GM20000 (cell line): Measurements from ENCODE around the gene CAMTA1.

Experiments used
- DNase-seq: peaks from one replicate; pipeline ENCODE4 v3.0.0; 2012; ENCODE audit warnings: low spot score
- TF ChIP-seq, protein P1 (sequence below): IDR thresholded peaks from 2 replicates; pipeline ENCODE4 v1.5.1; 2012; ENCODE audit warnings: mild to moderate bottlenecking, control low read depth; ENCODE audit errors: extremely low read depth, missing control alignments

CAMTA1 gene

DNA sequence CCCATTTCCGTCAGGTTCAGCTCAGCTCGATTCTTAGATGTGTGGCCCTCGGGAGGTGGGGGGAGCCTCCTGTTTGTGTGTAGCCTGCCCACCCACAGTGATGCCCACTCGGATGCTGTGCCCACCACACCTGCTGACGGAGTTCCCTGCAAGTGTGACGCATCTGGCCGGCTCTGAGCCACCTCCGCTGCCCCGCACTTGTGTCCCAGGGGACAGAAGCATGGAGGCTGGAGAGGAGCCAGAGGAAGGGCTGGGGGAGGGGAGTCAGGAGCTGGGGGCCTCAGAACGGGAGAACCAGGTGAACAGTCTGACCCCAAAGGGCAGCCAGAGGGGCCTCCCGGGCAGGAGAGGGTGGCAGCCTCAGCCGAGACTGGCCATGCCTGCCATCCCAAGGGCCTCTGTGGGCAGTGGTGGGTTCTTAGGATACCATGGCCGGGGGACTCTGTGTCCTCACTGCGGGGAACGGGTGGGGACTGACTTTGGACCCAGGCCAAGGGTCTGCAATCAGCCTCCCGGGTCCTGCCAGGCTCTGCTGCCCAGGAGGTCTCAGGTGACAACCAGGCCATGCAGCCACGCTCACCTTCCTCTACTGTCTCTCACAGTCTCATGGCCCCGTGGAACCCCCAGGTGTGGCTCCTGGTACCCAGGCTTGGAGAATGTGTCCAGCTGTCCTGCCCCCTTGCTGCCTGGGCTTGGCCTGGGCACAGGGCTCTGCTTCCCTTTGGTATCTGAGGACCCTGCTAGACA, 718.6 kb downstream of the CAMTA1 start:
- TF ChIP-seq, protein P1, sequence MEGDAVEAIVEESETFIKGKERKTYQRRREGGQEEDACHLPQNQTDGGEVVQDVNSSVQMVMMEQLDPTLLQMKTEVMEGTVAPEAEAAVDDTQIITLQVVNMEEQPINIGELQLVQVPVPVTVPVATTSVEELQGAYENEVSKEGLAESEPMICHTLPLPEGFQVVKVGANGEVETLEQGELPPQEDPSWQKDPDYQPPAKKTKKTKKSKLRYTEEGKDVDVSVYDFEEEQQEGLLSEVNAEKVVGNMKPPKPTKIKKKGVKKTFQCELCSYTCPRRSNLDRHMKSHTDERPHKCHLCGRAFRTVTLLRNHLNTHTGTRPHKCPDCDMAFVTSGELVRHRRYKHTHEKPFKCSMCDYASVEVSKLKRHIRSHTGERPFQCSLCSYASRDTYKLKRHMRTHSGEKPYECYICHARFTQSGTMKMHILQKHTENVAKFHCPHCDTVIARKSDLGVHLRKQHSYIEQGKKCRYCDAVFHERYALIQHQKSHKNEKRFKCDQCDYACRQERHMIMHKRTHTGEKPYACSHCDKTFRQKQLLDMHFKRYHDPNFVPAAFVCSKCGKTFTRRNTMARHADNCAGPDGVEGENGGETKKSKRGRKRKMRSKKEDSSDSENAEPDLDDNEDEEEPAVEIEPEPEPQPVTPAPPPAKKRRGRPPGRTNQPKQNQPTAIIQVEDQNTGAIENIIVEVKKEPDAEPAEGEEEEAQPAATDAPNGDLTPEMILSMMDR: no peak
- DNase-seq: no peak

DNA sequence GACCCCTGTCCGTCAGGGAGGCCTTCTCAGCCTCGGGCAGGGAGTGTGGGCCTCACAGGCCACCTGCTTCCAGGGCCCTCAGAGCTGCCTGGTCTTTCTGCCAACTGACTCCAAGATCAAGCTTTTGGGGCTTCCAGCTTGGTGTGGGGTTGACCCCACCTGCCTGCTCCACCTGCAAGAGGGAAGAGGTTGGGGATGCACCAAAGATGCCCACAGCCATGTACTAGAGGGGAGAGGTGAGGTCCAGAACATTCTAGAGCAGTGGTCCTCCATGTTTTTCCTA, 719.1 kb downstream of the CAMTA1 start:
- DNase-seq: no peak
- TF ChIP-seq, protein P1: no peak

DNA sequence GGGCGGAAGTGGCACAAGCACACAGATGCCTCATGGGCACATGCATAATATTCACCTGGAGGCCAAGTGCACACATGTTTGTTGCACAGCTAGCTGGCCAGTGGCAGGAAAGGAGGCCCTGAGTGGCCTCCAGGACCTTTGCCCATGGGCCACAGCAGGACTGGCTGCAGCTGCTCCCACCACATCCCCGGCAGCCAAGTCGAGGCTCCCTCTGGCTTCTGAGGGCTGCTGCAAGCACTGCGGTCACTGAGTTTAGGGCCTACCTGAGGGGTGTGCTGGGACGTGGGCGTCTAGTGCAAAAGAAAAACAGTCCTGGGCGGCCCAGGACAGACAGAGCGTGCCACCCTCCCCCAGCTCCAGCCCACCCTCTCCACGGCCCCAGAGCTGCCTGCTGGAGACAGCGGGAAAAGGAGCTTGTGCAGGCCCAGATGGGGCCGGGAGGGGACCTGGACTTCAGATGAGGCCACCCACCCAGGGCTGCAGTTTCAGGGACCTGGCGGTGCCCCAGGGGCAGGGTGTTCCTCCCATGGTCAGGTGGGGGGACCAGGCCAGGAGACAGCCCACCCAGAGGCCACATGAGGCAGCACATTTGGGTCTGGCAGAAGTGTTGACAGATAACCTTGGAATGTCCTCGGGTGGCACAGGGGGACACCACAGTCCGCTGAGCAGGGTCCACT, 720.0 kb downstream of the CAMTA1 start:
- TF ChIP-seq, protein P1: no peak
- no peak for DNase-seq

DNA sequence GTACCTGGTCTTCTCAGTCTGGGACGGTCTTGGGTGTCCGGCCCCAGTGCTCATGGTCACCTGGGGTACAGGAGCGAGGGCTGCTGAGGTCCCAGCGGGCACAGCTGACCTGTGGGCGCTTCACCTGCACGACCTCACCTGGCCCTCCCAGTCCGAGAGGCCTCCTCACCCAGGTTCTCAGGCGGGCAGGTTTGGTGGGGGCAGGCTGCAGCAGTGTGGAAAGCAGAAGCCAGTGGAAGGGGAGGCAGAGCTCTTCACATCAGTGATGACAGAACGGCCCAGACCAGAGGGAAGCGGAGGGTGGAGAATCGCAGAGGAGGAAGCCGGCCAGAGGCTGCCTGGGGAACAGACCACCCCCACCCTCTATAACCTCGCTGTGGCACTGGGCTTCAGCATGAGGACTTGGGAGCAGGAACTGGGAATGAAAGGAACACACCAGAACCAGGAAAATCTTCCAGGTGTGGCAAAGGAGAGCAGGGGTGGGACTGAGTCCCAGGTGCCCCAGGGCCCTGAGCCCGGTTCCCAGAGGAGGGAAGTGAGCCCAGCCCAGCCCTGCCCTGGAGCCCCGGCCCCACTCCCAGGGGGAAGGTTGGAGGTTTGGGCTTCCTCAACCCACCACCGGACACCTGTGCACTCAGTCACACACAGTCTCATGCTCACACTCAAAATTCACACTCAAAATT, 720.7 kb downstream of the CAMTA1 start:
- TF ChIP-seq, protein P1: no peak
- no peak for DNase-seq

DNA sequence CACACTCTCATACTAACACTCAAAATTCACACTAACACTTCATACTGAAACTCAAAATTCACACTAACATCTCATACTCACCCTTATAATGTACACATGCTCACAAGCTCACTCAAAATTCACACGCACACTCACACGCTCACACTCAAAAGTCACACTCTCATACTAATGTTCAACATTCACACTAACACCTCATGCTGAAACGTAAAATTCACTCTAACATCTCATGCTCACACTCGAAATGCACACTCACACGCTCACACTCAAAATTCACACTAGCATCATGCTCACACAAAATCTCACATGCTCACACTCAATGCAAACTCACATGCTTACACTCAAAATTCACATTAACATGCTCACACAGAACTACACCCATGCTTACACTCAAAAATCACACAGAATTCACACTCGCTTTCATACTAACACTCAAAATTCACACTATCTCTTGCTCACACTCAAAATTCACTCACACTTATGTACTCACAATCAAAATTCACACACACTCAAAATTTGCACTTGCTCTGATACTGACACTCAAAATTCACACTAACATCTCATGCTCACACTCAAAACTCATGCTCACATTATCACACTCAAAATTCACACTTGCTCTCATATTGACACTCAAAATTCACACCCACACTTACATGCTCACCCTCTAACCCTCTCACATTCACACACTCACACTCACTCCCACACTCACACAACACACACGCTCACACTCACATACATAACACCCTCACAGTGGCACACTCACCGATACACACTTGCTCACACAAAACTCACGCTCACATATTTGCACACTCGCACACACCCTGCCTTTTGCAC, 721.4 kb downstream of the CAMTA1 start:
- TF ChIP-seq, protein P1: no peak
- no peak for DNase-seq

DNA sequence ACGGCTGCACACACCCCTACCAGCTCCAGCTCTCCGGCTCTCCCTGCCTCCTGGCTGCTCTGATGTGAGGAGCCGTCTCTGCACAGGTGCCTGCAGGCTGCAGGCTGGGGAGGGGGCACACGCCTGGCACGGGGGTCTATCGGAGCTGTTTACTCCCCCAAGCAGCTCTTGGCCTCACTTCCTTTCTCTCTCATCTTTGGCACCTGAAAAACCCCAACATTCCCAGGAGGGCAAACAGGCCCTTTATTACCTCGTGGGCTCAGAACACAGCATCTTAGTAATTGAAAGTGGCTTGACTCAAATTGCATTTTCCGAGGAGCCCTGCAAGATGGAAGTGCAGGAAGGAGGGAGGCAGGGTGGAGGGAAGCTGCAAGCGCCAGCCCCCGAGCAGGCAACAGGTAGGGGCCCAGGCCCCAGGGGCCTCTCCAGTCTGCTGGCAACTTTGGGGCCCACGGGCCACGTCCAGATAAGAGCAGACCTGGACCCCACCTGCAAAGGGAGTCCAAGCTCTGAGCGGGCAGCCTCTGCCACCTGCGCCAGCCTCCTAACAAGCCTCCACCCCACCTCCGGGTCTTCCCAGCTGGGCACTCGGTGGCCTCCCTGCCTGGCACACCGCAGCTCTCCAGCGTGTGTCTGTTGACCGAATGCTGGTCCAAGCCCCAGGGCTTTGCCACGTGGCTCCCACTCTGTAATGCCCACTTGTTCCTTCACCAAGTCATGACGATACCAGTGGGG, 722.2 kb downstream of the CAMTA1 start:
- no peak for DNase-seq
- TF ChIP-seq, protein P1: no peak
